ENCODE measurements around the gene CLMP. TPM values are rescaled to one million over a fixed set of nuclear protein-coding genes. Genes with fewer than 3 reads are reported as not detected.

CLMP gene
- total RNA-seq, 1 donor from 2014 or later, result 6.0 TPM

DNA sequence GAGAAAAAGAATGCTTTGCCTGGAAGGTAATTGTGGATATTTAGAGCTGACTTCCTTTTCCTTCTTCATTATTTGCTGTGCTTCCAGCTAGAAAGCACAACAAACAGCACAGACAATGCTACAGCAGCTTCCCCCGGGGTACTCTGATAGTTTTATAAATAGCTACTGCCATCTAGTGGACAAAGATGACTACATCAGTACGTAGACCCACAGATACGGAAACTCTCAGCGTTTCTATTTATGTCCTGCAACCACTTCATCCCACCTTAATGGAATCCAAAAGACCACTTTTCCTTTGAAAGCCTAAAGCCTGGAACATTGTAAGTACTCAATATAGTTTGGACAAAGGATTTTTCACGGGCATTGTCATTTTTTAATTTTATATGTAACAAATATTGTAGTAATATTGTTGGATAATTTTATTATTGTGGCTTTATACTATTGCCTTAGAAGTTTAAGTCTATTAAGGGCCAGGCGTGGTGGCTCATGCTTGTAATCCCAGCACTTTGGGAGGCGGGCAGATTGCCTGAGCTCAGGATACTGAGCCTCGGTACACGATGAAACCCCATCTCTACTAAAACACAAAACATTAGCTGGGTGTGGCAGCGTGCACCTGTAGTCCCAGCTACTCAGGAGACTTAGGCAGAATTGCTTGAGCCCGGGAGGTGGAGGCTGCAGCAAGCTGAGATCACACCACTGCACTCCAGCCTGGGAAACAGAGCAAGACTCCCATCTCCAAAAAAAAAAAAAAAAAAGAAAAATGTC lies 140.6 kb downstream of the CLMP start:
- DNase-seq (no peak), ATAC-seq (ENCODE audit: poor library complexity) (peak; percentile 87)
- intact Hi-C loops (cut with DNase I), result no loop called here

DNA sequence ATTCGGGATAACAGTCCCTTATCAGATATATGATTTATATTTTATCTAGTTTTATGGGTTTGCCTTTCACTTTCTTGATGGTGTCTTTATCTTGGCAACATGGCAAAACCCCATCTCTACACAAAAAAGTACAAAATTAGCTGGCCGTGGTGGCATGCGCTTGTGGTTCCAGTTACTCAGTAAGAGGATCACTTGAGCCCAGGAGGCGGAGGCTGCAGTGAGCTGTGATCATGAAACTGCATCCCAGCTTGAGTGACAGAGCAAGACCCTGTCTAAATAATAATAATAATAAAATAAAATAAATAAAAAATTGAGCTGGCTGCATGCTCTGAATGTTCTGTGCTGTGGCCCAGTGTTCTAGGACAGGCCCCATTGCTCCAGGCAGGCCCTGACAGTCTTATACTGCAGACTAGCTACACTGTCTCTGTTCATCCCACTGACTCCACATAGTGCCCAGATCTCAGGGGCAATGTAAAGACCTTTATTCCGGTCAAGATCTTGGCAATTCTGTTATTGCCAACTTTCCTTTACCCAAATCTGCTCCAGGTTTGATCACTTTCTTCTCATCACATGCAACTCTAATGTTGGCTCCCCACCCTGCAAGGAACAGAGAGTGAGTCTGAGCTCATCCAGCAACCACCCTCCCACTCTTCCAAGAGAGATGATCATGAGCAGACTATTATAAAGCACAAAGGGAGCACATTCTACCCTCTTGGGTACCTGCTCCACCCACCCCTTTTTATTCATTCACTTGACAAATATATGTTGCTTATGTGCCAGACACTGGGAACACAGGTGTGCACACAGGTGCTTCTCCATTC lies 141.9 kb downstream of the CLMP start:
- ATAC-seq (ENCODE audit: poor library complexity) (no peak), DNase-seq (no peak)
- intact Hi-C loops (cut with DNase I), result no loop called here

- ATAC-seq (ENCODE audit: poor library complexity) (no peak), DNase-seq (no peak)
- intact Hi-C loops (cut with DNase I), result no loop called here
Measured at GRCh38 chr11:123051634-123052033, 143.4 kb downstream of the CLMP start.

DNA sequence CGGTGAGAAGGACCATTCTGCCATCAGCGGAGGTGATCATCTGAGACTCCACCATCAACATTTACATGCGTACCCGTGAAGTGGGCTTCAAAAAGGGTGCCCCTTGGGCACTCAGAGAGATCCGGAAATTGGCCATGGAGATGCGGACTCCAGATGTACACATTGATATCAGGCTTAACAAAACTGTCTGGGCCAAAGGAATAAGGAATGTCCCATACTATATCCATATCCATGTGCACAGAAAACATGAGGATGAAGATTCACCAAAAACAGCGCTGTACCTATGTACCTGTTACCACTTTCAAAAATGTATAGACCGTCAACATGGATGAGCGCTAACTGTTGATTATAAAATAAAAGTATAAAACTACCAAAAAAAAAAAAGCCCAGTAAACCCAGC lies 143.9 kb downstream of the CLMP start:
- intact Hi-C loops (cut with DNase I), result no loop called here
- no peak for ATAC-seq (ENCODE audit: poor library complexity)
- no peak for DNase-seq

DNA sequence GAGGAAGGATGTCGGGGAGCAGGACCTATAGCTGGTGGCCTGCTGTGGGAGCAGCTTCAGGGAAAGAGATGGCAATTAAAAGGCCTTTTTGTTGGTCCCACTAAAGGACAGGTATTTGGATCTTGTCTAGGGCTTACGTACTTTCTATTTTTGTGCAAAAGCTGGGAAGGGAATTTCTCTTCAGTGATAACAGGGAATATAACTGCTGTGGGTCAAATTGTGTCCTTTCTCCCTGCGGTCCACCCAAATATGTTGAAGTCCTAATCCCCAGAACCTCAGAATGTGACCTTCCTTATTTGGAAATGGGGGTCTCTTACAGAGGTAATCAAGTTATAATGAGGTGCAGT lies 147.1 kb downstream of the CLMP start:
- ATAC-seq (ENCODE audit: poor library complexity) (no peak), DNase-seq (no peak)
- intact Hi-C loops (cut with DNase I), result no loop called here

DNA sequence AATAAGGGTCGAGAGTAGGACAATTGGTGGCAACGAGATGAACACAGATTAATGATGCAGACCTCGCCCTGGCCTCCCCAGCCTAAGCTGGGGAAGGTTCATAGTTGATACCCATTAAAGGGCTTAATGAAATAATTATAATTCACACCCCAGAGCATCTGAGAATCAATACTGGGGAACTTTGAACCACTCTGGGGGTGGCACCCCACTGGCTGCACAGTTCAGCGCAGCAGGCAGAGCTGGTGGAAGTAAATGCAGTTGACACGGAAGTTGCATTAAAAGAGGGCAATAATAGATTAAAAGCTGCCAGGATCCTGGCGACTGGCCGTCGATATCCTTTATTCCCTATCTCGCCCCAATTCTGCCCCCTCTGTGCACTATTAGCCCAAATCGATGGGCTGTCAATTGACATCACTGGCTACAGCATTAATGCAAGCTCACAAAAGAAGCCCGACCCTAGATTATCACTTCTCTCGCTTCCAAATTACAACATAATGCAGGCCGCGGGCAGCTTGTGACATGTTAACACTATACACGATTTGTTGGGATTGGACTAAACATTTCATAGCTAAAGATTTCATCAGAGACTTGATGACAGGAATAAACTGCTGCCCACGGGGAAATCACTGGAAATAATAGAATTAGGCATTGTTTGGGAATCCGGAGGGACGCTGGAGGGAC lies 147.6 kb downstream of the CLMP start:
- ATAC-seq (ENCODE audit: poor library complexity) (no peak), DNase-seq (no peak)
- intact Hi-C loops (cut with DNase I), result no loop called here

GRCh38 chr11:123046473-123047259 lies 148.4 kb downstream of the CLMP start:
- intact Hi-C loops (cut with DNase I), result no loop called here
- ATAC-seq (ENCODE audit: poor library complexity) (no peak), DNase-seq (no peak)

GRCh38 chr11:123045101-123045500 lies 149.9 kb downstream of the CLMP start:
- intact Hi-C loops (cut with DNase I), result no loop called here
- no peak for DNase-seq
- ATAC-seq (ENCODE audit: poor library complexity), result no peak

DNA sequence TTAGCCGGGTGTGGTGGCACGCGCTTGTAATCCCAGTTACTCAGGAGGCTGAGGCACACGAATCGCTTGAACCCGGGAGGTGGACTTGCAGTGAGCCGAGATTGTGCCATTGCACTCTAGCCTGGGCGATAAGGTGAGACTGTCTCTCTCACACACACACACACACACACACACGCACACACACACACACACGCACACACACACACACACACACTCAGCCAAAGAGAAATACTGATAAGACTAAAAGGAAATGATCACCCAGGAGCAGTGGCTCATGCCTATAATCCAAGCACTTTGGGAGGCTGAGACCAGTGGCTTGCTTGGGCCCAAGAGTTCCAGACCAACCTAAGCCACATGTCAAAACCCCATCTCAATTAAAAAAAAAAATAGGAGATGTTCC lies 153.9 kb downstream of the CLMP start:
- no peak for DNase-seq
- intact Hi-C loops (cut with DNase I), result no loop called here
- no peak for ATAC-seq (ENCODE audit: poor library complexity)

DNA sequence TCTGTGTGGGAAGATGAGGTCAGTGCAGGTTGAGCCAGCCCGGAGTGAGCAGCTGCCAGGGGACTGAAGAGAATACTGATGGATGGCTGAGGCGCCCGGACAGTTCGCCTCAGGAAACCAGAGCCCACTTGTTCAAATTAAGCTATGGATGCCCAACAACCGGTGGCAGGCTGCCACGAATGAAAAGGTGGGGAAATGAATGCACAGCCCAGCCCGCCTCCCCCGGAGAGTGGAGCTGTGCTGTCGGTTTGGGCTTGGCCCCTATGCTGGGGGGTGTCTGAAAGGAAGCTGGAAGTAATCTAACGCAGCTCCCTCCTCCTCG lies 155.0 kb downstream of the CLMP start:
- no peak for DNase-seq
- ATAC-seq (ENCODE audit: poor library complexity), result no peak

DNA sequence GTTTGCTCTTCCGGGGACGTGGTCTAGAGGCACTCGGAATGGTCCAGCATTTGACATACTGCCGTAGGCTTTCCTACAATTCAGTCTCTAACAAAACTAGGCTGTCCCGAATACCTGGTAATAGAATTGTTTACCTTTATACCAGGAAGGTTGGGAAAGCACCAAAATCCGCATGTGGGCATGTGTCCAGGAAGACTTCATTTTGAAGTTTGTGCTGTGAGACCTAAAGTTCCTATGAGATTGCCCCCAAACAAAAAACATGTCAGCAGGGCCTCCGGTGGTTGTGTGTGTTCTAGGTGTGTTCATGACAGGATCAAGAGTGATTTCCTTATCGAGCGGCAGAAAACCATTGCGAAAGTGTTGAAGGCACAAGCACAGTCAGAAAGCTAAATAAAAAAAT lies 159.2 kb downstream of the CLMP start:
- ATAC-seq (ENCODE audit: poor library complexity), result no peak
- intact Hi-C loops (cut with DNase I), result no loop called here

More for the DNA sequence above, 155.0 kb downstream of the CLMP start:
- intact Hi-C loops (cut with DNase I), result no loop called here

GRCh38 chr11:123034597-123034996 lies 160.5 kb downstream of the CLMP start:
- ATAC-seq (ENCODE audit: poor library complexity), result no peak
- intact Hi-C loops (cut with DNase I), result no loop called here

More for the DNA sequence above, 159.2 kb downstream of the CLMP start:
- DNase-seq, result no peak

DNA sequence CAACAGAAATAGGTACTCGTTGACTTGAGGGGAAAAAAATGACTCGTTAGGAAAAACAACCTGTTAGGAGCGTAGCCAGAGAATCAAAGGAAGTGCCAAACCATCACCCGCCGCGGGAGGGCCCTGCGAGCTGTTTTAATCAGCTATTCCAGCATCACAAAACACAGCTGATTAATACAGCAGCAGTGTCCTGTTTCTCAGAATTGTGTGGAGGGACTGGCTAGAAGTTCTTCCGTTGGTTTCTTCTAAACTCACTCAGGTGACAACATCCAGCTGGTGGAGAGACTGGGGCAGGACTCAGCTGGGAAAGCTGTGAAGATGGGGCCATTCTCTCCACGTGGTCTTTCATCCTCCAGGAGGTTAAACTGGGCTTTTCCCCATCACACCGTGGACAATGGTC lies 161.2 kb downstream of the CLMP start:
- no peak for ATAC-seq (ENCODE audit: poor library complexity)
- intact Hi-C loops (cut with DNase I), result no loop called here

More at GRCh38 chr11:123034597-123034996, 160.5 kb downstream of the CLMP start:
- DNase-seq, result no peak

GRCh38 chr11:123030517-123030916 lies 164.5 kb downstream of the CLMP start:
- DNase-seq (no peak), ATAC-seq (ENCODE audit: poor library complexity) (no peak)
- intact Hi-C loops (cut with DNase I), result no loop called here

More for the DNA sequence above, 161.2 kb downstream of the CLMP start:
- DNase-seq, result no peak

DNA sequence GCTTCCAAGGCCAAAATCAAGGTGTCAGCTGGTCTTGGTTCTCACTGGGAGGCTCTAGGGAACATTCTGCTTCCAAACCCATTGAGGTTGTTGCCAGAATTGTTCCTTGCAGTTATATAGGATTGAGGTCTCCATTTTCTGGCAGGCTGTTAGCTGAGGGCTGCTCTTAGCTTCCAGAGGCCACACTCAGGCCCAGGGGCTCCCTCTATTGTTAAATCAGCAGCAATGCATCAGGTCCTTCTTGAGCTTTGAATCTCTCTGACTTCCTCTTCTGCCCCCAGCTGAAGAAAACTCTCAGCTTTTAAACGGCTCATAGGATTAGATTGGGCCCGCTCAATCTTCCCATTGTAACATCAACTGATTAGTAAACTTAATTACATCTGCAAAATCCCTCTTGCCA lies 174.1 kb downstream of the CLMP start:
- intact Hi-C loops (cut with DNase I), result loop anchor here (5.0 kb wide), 1 partner anchor 109 kb away; no protein-coding TSS in a partner anchor
- ATAC-seq (ENCODE audit: poor library complexity), result no peak
- DNase-seq, result no peak

All from Right ventricle myocardium superior (tissue), 1 donor.